ENCODE measurements around the gene FANCI.

DNA sequence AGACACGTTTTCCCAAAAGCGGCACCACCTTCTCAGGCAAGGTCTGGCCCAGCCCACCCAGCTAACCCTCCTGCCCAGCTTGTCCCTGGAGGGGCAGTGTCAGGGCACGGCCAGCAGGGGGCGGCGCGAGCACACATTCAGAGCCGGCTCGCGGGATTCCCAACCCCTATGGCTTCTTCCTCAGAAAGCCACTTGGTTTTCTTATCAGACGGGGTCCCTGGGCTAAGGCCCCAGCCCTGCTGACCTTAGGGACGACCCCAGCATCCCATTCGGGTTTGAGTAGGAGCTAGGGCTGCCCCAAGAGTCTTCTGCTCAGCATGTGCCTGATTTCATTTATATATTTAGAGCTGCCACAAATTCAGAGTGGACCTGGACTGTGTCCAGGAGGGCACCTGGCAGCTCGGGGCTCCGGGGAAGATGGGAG, 36.9 kb upstream of the FANCI start:
- peak; percentile 47 to 76 (median 58) for TF ChIP-seq POLR2AphosphoS5 (IDR thresholded peaks at IDR 0.05)
- TF ChIP-seq POLR2A (IDR thresholded peaks at IDR 0.05), result no peak
- TF ChIP-seq, protein P1, sequence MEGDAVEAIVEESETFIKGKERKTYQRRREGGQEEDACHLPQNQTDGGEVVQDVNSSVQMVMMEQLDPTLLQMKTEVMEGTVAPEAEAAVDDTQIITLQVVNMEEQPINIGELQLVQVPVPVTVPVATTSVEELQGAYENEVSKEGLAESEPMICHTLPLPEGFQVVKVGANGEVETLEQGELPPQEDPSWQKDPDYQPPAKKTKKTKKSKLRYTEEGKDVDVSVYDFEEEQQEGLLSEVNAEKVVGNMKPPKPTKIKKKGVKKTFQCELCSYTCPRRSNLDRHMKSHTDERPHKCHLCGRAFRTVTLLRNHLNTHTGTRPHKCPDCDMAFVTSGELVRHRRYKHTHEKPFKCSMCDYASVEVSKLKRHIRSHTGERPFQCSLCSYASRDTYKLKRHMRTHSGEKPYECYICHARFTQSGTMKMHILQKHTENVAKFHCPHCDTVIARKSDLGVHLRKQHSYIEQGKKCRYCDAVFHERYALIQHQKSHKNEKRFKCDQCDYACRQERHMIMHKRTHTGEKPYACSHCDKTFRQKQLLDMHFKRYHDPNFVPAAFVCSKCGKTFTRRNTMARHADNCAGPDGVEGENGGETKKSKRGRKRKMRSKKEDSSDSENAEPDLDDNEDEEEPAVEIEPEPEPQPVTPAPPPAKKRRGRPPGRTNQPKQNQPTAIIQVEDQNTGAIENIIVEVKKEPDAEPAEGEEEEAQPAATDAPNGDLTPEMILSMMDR (IDR thresholded peaks at IDR 0.05 in 8 of 11, conservative IDR thresholded peaks at IDR 0.05 in 3 of 11), result peak; percentile 77 to 97 (median 93)
